HepG2 (cell line): ENCODE results near the gene FHL5. TPM values are rescaled to one million over a fixed set of nuclear protein-coding genes. Genes with fewer than 3 reads are reported as not detected.

ENCODE experiments used
- ATAC-seq: fragments of 200-7000 bp; cut with Tn5 transposase; 3 replicates; pipeline ENCODE4 v1.9.1; 2020; ENCODE audit warnings: mild to moderate bottlenecking, moderate library complexity
- BruUV-seq: library from RNA; stranded (reverse); fragments of 400-500 nt; replicated peaks from 2 replicates; lab custom pipeline; 2021; lab: Mats Ljungman, UMichigan
- CTCF ChIA-PET: fragments of 300-600 bp; formaldehyde crosslinking; extraction: SDS; loops from one replicate; lab custom pipeline; 2021; ENCODE audit warnings: low total read pairs, inconsistent platforms, low intra/inter-chr PET ratio; lab: Yijun Ruan, JAX
- POLR2A ChIA-PET: fragments of 350-600 bp; sonication (Branson Sonifier 250); formaldehyde crosslinking; loops from one replicate; lab custom pipeline; 2020; ENCODE audit warnings: antibody characterized with exemption, inconsistent platforms; lab: Yijun Ruan, JAX
- DNase-seq: peaks from one replicate; pipeline ENCODE4 v3.0.0-alpha.2; 2015; ENCODE audit warnings: low spot score
- FAIRE-seq: peaks from 3 replicates; lab custom pipeline; 2011; peaks lifted over from hg19 to GRCh38; lab: Jason Lieb, UNC
- H2AFZ ChIP-seq: one replicate; pipeline ENCODE4 v1.6.1; 2011; ENCODE audit warnings: low read length, inconsistent platforms
- H3K27ac ChIP-seq: fragments of 300-600 bp; 3 replicates; pipeline ENCODE4 v1.8.0; 2011; ENCODE audit warnings: mixed run types, mild to moderate bottlenecking, mixed read lengths, low read length, inconsistent platforms; ENCODE audit not compliant: insufficient read depth; ENCODE audit errors: extremely low read length
- H3K27me3 ChIP-seq, 2 experiments: fragments of 200-600 bp in 1 of 2; 2 replicates in 1 of 2; 3 replicates in 1 of 2; pipeline versions ENCODE4 v1.6.0 to v1.8.0; 2011; ENCODE audit warnings: low read length in 2 of 2, mild to moderate bottlenecking in 2 of 2, moderate library complexity in 2 of 2, inconsistent platforms in 1 of 2; ENCODE audit not compliant: insufficient read depth in 2 of 2, control insufficient read depth in 1 of 2
- H3K36me3 ChIP-seq, 2 experiments: fragments of 200-600 bp in 1 of 2; replicated peaks in 1 of 2; 2 replicates in 1 of 2; 3 replicates in 1 of 2; pipeline versions ENCODE4 v1.5.1 to v1.8.0; 2011; ENCODE audit warnings: low read length in 2 of 2, inconsistent platforms in 1 of 2; ENCODE audit not compliant: insufficient read depth in 2 of 2, control insufficient read depth in 1 of 2
- H3K4me1 ChIP-seq: 2 replicates; pipeline ENCODE4 v1.5.1; 2012; ENCODE audit warnings: low read length, inconsistent platforms; ENCODE audit not compliant: insufficient read depth
- H3K4me2 ChIP-seq: 2 replicates; pipeline ENCODE4 v1.6.0; 2011; ENCODE audit warnings: low read depth, low read length, inconsistent platforms
- H3K4me3 ChIP-seq, 3 experiments: fragments of 200-600 bp in 1 of 3; sonication (generic), shearing (Covaris generic) in 1 of 3; replicated peaks in 1 of 3; 2 replicates each; pipeline ENCODE4 v1.5.1; 2011 to 2016; ENCODE audit warnings: low read length in 3 of 3, inconsistent platforms in 2 of 3, low read depth in 2 of 3, mild to moderate bottlenecking in 2 of 3, control low read depth in 1 of 3, mixed read lengths in 1 of 3; ENCODE audit not compliant: insufficient read depth in 1 of 3
- H3K79me2 ChIP-seq: one replicate; pipeline ENCODE4 v1.6.1; 2011; ENCODE audit warnings: low read length, inconsistent platforms; ENCODE audit not compliant: insufficient read depth
- H3K9ac ChIP-seq: 2 replicates; pipeline ENCODE4 v1.6.0; 2011; ENCODE audit warnings: mild to moderate bottlenecking, low read depth, low read length, inconsistent platforms; ENCODE audit not compliant: insufficient read depth
- H3K9me3 ChIP-seq: 2 replicates; pipeline ENCODE4 v1.5.1; 2012; ENCODE audit warnings: mild to moderate bottlenecking, low read length
- H4K20me1 ChIP-seq: 2 replicates; pipeline ENCODE4 v1.6.0; 2011; ENCODE audit warnings: inconsistent platforms, mild to moderate bottlenecking, low read length, moderate library complexity; ENCODE audit not compliant: insufficient read depth
- KDM3A ChIP-seq: IDR thresholded peaks from 2 replicates; pipeline ENCODE4 v1.6.1; 2018; ENCODE audit warnings: low read depth, missing compliant biosample characterization
- NCOA1 ChIP-seq: sonication (generic); formaldehyde crosslinking; IDR thresholded peaks from 2 replicates; pipeline ENCODE4 v1.9.0; 2021; ENCODE audit warnings: missing genetic modification reagents
- NCOA2 ChIP-seq: sonication (generic); formaldehyde crosslinking; IDR thresholded peaks from 2 replicates; pipeline ENCODE4 v1.8.0; 2022; ENCODE audit warnings: inconsistent platforms
- SP5 ChIP-seq: IDR thresholded peaks from 2 replicates; pipeline ENCODE4 v1.6.1; 2016; ENCODE audit warnings: low read depth, borderline replicate concordance
- ZC3H13 ChIP-seq: sonication (generic); formaldehyde crosslinking; IDR thresholded peaks from 2 replicates; pipeline ENCODE4 v1.8.1; 2023; ENCODE audit warnings: mild to moderate bottlenecking, missing genetic modification reagents, moderate library complexity
- ZNF441 ChIP-seq: sonication (generic); formaldehyde crosslinking; IDR thresholded peaks from 2 replicates; pipeline ENCODE4 v1.7.0; 2021; ENCODE audit warnings: missing genetic modification reagents, borderline replicate concordance
- ZNF569 ChIP-seq: sonication (generic); formaldehyde crosslinking; IDR thresholded peaks from 2 replicates; pipeline ENCODE4 v1.5.0; 2020; ENCODE audit warnings: mild to moderate bottlenecking, missing genetic modification reagents, moderate library complexity, borderline replicate concordance
- ZNF614 ChIP-seq: IDR thresholded peaks from 2 replicates; pipeline ENCODE4 v1.6.1; 2018; ENCODE audit warnings: missing biosample characterization, missing genetic modification reagents, inconsistent platforms, borderline replicate concordance
- ZNF839 ChIP-seq: sonication (generic); formaldehyde crosslinking; IDR thresholded peaks from 2 replicates; pipeline ENCODE4 v1.4.0; 2020; ENCODE audit warnings: missing genetic modification reagents, mild to moderate bottlenecking, borderline replicate concordance
- WGBS: methylation state at CpG from one replicate; pipeline ENCODE4 v1.1.6; 2017; ENCODE audit warnings: low lambda C conversion rate; 5-methylcytosine and 5-hydroxymethylcytosine counted together
- in situ Hi-C: cut with HindIII; loops from 2 replicates; pipeline ENCODE4 v1.10.0; 2017; ENCODE audit warnings: low pct_unique_long_range_greater_than_20kb; ENCODE audit not compliant: extremely low pct_ligation_motif_present
- intact Hi-C: fragments of 100-400 bp; cut with micrococcal nuclease; formaldehyde crosslinking; loops from one replicate; pipeline ENCODE4 v1.10.0; 2022; ENCODE audit not compliant: unreplicated experiment
- polyA plus RNA-seq, 8 experiments: library from polyadenylated mRNA; depleted of rRNA in 3 of 8; stranded (reverse) in 7 of 8; unstranded in 1 of 8; fragments of >200 nt; fragmentation: Illumina TruSeq in 4 of 8; extraction: Trizol in 4 of 8; gene quantifications; 2 replicates each; pipeline versions ENCODE4 v1.2.1 to v1.2.3, GENCODE V29; 2011 to 2016; ENCODE audit warnings: low read depth in 4 of 8, missing spikeins in 1 of 8, mixed read lengths in 1 of 8; ENCODE audit not compliant: insufficient read depth in 1 of 8
- total RNA-seq, 5 experiments: library from RNA; depleted of rRNA; stranded (reverse); fragments of >200 nt; fragmentation: Illumina TruSeq; extraction: Trizol; gene quantifications; 2 replicates each; pipeline ENCODE4 v1.2.3, GENCODE V29; 2016; ENCODE audit warnings: low read depth in 1 of 5
- TF ChIP-seq, protein P1 (sequence below): IDR thresholded peaks from 2 replicates; pipeline ENCODE4 v1.4.0; 2020; ENCODE audit warnings: mild to moderate bottlenecking, missing genetic modification reagents
- TF ChIP-seq, protein P2 (sequence below): sonication (generic); formaldehyde crosslinking; IDR thresholded peaks from 2 replicates; pipeline ENCODE4 v1.8.1; 2023; ENCODE audit warnings: mild to moderate bottlenecking, missing genetic modification reagents
- TF ChIP-seq, protein P3 (sequence below): sonication (generic); formaldehyde crosslinking; IDR thresholded peaks from 2 replicates; pipeline ENCODE4 v1.8.1; 2023; ENCODE audit warnings: missing genetic modification reagents, mild to moderate bottlenecking, borderline replicate concordance
- TF ChIP-seq, protein P4 (sequence below): sonication (generic); formaldehyde crosslinking; IDR thresholded peaks from 2 replicates; pipeline ENCODE4 v1.9.0; 2022; ENCODE audit warnings: missing genetic modification reagents, mild to moderate bottlenecking, borderline replicate concordance

The FHL5 gene
- total and polyA plus RNA-seq, 2 of the 13 experiments (the other 11 are each of a cell fraction or from before 2014, with no cell fraction given): not detected

DNA sequence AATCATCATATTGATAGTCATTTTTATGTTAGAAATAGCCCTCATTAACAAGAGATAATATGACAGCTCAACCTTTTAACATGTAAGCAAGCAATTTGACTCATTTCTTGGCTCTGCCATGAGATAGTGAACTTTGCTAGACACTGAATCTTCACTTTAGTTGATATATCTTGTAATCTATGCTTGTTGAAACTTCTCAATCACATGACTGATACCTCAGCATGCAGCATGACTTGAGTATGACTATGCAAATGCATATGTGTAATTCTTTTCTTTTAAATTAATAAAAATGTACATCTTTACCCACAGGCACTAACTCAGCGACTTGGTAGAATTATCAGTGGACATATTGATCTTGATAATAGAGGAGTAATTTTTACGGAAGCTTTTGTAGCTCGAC, 34.7 kb upstream of the FHL5 start (continued):
- TF ChIP-seq, protein P1, sequence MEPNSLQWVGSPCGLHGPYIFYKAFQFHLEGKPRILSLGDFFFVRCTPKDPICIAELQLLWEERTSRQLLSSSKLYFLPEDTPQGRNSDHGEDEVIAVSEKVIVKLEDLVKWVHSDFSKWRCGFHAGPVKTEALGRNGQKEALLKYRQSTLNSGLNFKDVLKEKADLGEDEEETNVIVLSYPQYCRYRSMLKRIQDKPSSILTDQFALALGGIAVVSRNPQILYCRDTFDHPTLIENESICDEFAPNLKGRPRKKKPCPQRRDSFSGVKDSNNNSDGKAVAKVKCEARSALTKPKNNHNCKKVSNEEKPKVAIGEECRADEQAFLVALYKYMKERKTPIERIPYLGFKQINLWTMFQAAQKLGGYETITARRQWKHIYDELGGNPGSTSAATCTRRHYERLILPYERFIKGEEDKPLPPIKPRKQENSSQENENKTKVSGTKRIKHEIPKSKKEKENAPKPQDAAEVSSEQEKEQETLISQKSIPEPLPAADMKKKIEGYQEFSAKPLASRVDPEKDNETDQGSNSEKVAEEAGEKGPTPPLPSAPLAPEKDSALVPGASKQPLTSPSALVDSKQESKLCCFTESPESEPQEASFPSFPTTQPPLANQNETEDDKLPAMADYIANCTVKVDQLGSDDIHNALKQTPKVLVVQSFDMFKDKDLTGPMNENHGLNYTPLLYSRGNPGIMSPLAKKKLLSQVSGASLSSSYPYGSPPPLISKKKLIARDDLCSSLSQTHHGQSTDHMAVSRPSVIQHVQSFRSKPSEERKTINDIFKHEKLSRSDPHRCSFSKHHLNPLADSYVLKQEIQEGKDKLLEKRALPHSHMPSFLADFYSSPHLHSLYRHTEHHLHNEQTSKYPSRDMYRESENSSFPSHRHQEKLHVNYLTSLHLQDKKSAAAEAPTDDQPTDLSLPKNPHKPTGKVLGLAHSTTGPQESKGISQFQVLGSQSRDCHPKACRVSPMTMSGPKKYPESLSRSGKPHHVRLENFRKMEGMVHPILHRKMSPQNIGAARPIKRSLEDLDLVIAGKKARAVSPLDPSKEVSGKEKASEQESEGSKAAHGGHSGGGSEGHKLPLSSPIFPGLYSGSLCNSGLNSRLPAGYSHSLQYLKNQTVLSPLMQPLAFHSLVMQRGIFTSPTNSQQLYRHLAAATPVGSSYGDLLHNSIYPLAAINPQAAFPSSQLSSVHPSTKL: no peak
- TF ChIP-seq, protein P2, sequence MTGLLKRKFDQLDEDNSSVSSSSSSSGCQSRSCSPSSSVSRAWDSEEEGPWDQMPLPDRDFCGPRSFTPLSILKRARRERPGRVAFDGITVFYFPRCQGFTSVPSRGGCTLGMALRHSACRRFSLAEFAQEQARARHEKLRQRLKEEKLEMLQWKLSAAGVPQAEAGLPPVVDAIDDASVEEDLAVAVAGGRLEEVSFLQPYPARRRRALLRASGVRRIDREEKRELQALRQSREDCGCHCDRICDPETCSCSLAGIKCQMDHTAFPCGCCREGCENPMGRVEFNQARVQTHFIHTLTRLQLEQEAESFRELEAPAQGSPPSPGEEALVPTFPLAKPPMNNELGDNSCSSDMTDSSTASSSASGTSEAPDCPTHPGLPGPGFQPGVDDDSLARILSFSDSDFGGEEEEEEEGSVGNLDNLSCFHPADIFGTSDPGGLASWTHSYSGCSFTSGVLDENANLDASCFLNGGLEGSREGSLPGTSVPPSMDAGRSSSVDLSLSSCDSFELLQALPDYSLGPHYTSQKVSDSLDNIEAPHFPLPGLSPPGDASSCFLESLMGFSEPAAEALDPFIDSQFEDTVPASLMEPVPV (CRISPR knock-in tag): no peak
- TF ChIP-seq ZC3H13 (CRISPR knock-in tag) (no peak), NCOA2 (CRISPR knock-in tag) (no peak)

DNA sequence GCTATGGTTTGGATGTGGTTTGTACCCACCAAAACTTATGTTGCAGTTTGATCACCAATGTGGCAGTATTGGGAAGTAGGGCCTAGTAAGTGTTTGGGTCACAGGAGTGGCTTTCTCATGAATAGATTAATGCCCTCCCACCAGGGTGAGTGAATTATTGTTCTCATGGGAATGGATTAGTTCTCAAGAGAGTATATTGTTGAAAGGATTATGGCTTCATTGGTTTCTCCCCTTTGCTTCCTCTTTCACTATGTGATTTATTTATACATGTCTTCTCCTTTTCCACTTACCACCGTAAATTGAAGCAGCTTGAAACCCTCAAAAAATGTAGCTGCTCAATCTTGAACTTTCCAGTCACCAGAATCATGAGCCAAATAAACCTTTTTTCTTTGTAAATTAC, 30.5 kb upstream of the FHL5 start:
- Histone ChIP-seq H3K4me3 (no peak overlapping the region), H4K20me1 (no peaks in the 10 kb centered on the region), H2AFZ (no peak overlapping the region), H3K4me2 (no peak overlapping the region), H3K79me2 (no peaks in the 10 kb centered on the region), H3K9me3 (no peaks in the 10 kb centered on the region), H3K9ac (no peak overlapping the region), H3K27ac (no peak overlapping the region), H3K36me3 (peaks cover 7 to 59% of the 10 kb centered on the region in 2 experiments), H3K4me1 (no peaks in the 10 kb centered on the region), H3K27me3 (no peaks in the 10 kb centered on the region)
- intact Hi-C loops (no loop called here), in situ Hi-C loops (no loop called here)
- ChIA-PET POLR2A (interaction anchor here (1.2 kb wide), 1 partner anchor 10 kb away, joined by 4 read pairs; the partner anchor contains the start of gene UFL1), CTCF (no interaction called here)
- WGBS: 97% methylated on average over 1 of the region's 1 CpG
- DNase-seq (no peak), ATAC-seq (no peak), FAIRE-seq (no peak)
- BruUV-seq: no TSS peak
- TF ChIP-seq SP5 (CRISPR knock-in tag) (no peak), ZNF614 (no peak), NCOA1 (CRISPR knock-in tag) (no peak), ZNF569 (CRISPR knock-in tag) (no peak), ZNF839 (CRISPR knock-in tag) (no peak), ZNF441 (CRISPR knock-in tag) (no peak), KDM3A (CRISPR knock-in tag) (no peak)
- TF ChIP-seq, protein P3, sequence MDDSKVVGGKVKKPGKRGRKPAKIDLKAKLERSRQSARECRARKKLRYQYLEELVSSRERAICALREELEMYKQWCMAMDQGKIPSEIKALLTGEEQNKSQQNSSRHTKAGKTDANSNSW (CRISPR knock-in tag): no peak
- TF ChIP-seq, protein P4, sequence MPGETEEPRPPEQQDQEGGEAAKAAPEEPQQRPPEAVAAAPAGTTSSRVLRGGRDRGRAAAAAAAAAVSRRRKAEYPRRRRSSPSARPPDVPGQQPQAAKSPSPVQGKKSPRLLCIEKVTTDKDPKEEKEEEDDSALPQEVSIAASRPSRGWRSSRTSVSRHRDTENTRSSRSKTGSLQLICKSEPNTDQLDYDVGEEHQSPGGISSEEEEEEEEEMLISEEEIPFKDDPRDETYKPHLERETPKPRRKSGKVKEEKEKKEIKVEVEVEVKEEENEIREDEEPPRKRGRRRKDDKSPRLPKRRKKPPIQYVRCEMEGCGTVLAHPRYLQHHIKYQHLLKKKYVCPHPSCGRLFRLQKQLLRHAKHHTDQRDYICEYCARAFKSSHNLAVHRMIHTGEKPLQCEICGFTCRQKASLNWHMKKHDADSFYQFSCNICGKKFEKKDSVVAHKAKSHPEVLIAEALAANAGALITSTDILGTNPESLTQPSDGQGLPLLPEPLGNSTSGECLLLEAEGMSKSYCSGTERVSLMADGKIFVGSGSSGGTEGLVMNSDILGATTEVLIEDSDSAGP (CRISPR knock-in tag): no peak
